Peyer's patch (tissue), 4 donors: ENCODE results near the gene ANKRD33. TPM values are rescaled to one million over a fixed set of nuclear protein-coding genes. Genes with fewer than 3 reads are reported as not detected.
A peak's percentile ranks its signal among the peaks of the same experiment; 100 is the strongest.

ENCODE experiments used
- DNase-seq, 3 donors: peaks; one replicate each; pipeline ENCODE4 v3.0.0-alpha.2; 2017 to 2019
- H3K27ac ChIP-seq, 4 donors: fragments of 200-600 bp; sonication (generic); one replicate each; pipeline ENCODE4 v1.5.1; 2016 to 2019
- H3K27me3 ChIP-seq, 2 donors: fragments of 200-600 bp; sonication (generic); one replicate each; pipeline ENCODE4 v1.5.1; 2019
- H3K36me3 ChIP-seq, 3 donors: fragments of 200-600 bp; sonication (generic); one replicate each; pipeline ENCODE4 v1.5.1; 2016 to 2019
- H3K4me1 ChIP-seq, 4 donors: fragments of 200-600 bp; sonication (generic); one replicate each; pipeline ENCODE4 v1.5.1; 2016 to 2019
- H3K4me3 ChIP-seq, 4 donors: fragments of 200-600 bp; sonication (generic); 1 replicate in 3 of 4; 2 replicates in 1 of 4; pipeline ENCODE4 v1.5.1; 2016 to 2019; ENCODE audit warnings: mild to moderate bottlenecking in 1 of 4
- H3K9me3 ChIP-seq, 4 donors: fragments of 200-600 bp; sonication (generic); one replicate each; pipeline ENCODE4 v1.5.1; 2016 to 2019; ENCODE audit warnings: mild to moderate bottlenecking in 1 of 4
- POLR2A ChIP-seq, 2 donors: fragments of 450-650 bp; IDR thresholded peaks; one replicate each; pipeline ENCODE4 v1.5.1; 2017; ENCODE audit warnings: antibody characterized with exemption in 2 of 2, mild to moderate bottlenecking in 2 of 2, moderate library complexity in 2 of 2
- total RNA-seq, 4 donors: library from RNA; depleted of rRNA; stranded (reverse); fragments of >200 nt; gene quantifications; one replicate each; pipeline ENCODE4 v1.1.0, GENCODE V29; 2016
- TF ChIP-seq, protein P1 (sequence below), 6 experiments: fragments of 450-650 bp in 4 of 6; fragments of 200-600 bp in 2 of 6; sonication (generic) in 1 of 6; IDR thresholded peaks; one replicate each; pipeline ENCODE4 v1.5.1; 2017 to 2019; ENCODE audit warnings: antibody characterized with exemption in 6 of 6, mild to moderate bottlenecking in 3 of 6, moderate library complexity in 1 of 6

ANKRD33 gene
- total RNA-seq, 4 donors from 2014 or later, result not detected

- DNase-seq, result peak in 1 of 3 donors; percentile 53
- peaks cover 0 to 17% (median 8%) of the 10 kb centered on the region in 4 donors for H3K4me1 ChIP-seq
- H3K4me3 ChIP-seq, result no peak overlapping the region
- peaks cover 0 to under 1% (median 0%) of the 10 kb centered on the region in 3 donors for H3K36me3 ChIP-seq
- no peaks in the 10 kb centered on the region for H3K27me3 ChIP-seq
- H3K27ac ChIP-seq, result peak overlapping the region in 1 of 4 donors; percentile 21
- H3K9me3 ChIP-seq, result no peaks in the 10 kb centered on the region
- no peak for TF ChIP-seq POLR2A (IDR thresholded peaks at IDR 0.05)
- TF ChIP-seq, protein P1, sequence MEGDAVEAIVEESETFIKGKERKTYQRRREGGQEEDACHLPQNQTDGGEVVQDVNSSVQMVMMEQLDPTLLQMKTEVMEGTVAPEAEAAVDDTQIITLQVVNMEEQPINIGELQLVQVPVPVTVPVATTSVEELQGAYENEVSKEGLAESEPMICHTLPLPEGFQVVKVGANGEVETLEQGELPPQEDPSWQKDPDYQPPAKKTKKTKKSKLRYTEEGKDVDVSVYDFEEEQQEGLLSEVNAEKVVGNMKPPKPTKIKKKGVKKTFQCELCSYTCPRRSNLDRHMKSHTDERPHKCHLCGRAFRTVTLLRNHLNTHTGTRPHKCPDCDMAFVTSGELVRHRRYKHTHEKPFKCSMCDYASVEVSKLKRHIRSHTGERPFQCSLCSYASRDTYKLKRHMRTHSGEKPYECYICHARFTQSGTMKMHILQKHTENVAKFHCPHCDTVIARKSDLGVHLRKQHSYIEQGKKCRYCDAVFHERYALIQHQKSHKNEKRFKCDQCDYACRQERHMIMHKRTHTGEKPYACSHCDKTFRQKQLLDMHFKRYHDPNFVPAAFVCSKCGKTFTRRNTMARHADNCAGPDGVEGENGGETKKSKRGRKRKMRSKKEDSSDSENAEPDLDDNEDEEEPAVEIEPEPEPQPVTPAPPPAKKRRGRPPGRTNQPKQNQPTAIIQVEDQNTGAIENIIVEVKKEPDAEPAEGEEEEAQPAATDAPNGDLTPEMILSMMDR (IDR thresholded peaks at IDR 0.05), result no peak
These were observed 33.3 kb downstream of the ANKRD33 start for GRCh38 chr12:51921017-51921725.

- Histone ChIP-seq H3K4me1 (peaks cover 0 to 17% (median 8%) of the 10 kb centered on the region in 4 donors), H3K9me3 (no peaks in the 10 kb centered on the region), H3K4me3 (no peak overlapping the region), H3K36me3 (no peaks in the 10 kb centered on the region), H3K27ac (peak overlapping the region in 3 of 4 donors; percentile 48 to 69 (median 63)), H3K27me3 (no peaks in the 10 kb centered on the region)
- DNase-seq, result peak in 1 of 3 donors; percentile 38
- TF ChIP-seq, protein P1 (IDR thresholded peaks at IDR 0.05), result no peak
- TF ChIP-seq POLR2A (IDR thresholded peaks at IDR 0.05), result no peak
These were observed 34.2 kb downstream of the ANKRD33 start for GRCh38 chr12:51922146-51922545.

GRCh38 chr12:51922762-51923505, 35.0 kb downstream of the ANKRD33 start:
- Histone ChIP-seq H3K27ac (peak overlapping the region; percentile 33 to 69 (median 56)), H3K4me1 (peaks cover 0 to 17% (median 8%) of the 10 kb centered on the region in 4 donors), H3K4me3 (peak overlapping the region in 2 of 4 donors; percentile 0 to 2), H3K36me3 (no peaks in the 10 kb centered on the region), H3K27me3 (no peaks in the 10 kb centered on the region), H3K9me3 (no peaks in the 10 kb centered on the region)
- TF ChIP-seq, protein P1 (IDR thresholded peaks at IDR 0.05), result peak in 1 of 6 experiments; percentile 17
- no peak for TF ChIP-seq POLR2A (IDR thresholded peaks at IDR 0.05)
- peak; percentile 33 to 70 (median 50) for DNase-seq

- H3K4me1 ChIP-seq, result peaks cover 0 to 17% (median 8%) of the 10 kb centered on the region in 4 donors
- peak; percentile 40 to 77 (median 76) for DNase-seq
- H3K9me3 ChIP-seq, result no peaks in the 10 kb centered on the region
- no peaks in the 10 kb centered on the region for H3K36me3 ChIP-seq
- TF ChIP-seq POLR2A (IDR thresholded peaks at IDR 0.05), result no peak
- TF ChIP-seq, protein P1 (IDR thresholded peaks at IDR 0.05), result peak; percentile 26 to 86 (median 70)
- H3K4me3 ChIP-seq, result peak overlapping the region in 2 of 4 donors; percentile 0 to 2
- H3K27ac ChIP-seq, result peak overlapping the region; percentile 33 to 69 (median 56)
- H3K27me3 ChIP-seq, result no peaks in the 10 kb centered on the region
These were observed 35.8 kb downstream of the ANKRD33 start for GRCh38 chr12:51923506-51924365.
